HG03520 (cell line): ENCODE results near the gene PSMB7.

ENCODE experiments used
- ATAC-seq: cut with Tn5 transposase; IDR thresholded peaks from one replicate; pipeline ENCODE4 v1.9.1; 2021; ENCODE audit warnings: mild to moderate bottlenecking, moderate library complexity; ENCODE audit not compliant: unreplicated experiment

Gene PSMB7

DNA sequence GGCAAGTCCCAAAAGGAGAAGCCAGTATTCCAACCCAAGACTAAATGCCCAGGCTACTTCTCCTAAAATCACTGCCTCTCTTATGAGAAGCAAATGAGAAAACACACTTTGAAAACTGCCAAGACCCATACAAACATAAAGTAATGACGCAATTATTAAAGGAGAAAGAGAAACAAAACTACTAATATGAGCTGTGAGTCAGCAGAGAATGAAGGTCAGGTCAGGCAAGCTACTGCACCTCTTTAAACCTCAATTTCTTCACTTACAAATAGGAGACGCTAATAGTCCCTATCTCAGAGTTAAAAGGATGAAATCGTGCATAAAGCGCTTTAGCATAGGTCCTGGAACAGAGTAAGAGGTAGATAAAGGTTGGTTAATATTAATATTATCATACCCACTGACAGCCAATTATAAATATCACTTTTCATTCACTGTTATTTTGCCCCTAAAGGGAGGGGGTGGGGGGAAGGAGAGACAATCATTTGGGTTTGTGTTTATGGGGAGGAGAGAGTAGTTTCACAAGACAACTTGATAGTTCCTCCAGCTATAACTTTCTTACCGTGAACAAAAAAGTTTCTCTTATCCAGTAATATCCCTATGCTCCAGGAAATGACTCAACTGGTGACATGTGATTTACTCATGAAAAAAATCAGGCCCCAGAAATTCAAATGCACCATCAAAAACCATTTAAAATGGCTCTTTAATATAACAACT is 3.6 kb downstream of the PSMB7 start:
- no peak for ATAC-seq

GRCh38 chr9:124410321-124410913 is 4.8 kb downstream of the PSMB7 start:
- ATAC-seq = no peak

DNA sequence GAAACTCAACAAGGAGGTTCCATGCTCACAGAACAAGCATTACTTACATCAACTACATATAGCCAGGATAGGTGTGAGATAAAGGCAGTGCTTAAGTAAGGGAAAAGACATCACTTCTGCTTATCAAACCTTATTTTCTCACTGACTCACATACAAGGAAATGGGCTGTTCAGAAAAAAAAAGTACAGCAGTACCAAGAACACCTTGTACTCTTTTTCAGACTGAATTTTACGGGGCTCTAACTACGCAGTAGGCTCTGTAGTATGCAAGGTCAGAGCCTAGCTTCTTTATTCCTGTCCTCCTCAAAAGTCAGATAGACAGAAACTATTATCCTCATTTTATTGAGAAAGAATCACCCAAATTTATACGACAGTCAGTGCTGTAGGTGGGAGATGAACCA is 5.8 kb downstream of the PSMB7 start:
- no peak for ATAC-seq

- no peak for ATAC-seq
Measured at GRCh38 chr9:124403246-124403645, 12.0 kb downstream of the PSMB7 start.

DNA sequence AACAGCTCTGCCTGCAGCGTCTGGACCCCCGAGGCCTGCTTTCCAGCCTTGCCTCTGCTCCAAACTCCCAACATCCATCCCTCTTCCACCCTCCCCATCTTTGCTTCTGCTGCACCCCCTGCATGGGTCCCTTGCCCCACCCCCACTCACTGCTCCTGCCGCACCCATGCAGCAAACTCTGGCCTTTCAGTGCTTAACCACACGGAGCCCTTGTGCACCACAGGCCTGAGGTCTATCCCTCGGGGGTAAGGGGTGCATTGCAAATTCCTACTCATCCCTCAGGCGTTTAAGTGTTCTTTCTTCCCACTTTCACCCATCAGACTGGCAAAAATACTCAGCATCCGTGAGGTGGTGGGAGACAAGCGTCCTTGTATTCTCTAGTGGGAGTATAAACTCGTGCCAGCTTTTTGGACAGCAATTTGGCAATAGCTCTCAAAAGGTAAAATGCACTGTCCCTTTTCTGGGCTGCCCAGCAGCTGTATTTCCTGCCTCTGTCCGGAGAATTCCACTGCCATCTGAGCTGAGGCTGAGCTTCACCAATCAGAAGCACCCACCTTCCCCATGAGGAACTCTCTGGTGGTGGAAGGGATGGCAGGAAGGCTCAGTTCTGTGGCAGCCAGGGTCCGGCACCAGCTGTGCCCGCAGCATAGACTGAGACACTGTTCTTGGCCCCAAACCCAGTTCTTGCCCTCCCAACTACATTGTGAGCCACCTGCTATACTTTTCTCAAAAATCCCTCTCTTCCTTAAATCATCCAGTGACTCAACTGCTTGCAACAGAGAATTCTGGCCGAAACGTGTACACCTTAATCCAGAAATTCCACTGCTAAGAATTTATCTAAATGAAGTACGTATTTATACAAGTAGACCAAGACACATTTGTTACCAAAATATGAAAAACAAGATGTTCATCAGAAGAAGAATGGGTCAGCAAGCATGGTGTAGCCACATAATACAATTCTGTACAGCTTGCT is 15.0 kb downstream of the PSMB7 start:
- ATAC-seq = no peak

DNA sequence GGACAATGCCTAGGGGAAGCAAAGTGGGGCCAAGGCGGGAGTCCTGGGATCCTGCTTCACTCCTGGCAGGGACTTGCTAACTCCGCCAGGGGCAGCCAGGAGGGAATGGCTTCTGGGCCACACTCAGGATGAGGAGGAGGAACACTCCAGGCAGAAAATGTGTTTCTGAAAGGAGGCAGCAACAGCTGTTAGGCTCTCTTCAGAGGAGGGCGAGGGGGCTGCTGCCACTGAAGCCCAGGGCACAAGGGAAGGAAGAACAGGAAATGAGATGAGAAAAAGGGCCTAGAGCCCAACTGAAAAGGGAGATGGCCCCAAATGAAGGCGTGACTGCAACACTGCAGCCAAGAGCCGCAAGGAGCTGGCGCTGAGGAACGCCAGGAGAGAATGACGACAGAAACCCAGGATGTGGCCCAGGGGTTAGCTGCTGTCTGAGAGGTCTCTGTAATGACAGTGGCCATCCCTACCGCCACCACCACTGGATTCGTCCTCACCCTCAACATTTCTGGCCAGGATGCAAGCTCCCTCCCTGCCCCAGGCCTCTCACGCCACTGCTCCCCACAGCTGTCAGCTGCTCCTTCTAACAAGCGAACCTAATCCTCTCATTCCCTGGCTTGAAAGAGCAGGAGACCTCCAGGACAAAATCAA is 15.8 kb downstream of the PSMB7 start:
- no peak for ATAC-seq

DNA sequence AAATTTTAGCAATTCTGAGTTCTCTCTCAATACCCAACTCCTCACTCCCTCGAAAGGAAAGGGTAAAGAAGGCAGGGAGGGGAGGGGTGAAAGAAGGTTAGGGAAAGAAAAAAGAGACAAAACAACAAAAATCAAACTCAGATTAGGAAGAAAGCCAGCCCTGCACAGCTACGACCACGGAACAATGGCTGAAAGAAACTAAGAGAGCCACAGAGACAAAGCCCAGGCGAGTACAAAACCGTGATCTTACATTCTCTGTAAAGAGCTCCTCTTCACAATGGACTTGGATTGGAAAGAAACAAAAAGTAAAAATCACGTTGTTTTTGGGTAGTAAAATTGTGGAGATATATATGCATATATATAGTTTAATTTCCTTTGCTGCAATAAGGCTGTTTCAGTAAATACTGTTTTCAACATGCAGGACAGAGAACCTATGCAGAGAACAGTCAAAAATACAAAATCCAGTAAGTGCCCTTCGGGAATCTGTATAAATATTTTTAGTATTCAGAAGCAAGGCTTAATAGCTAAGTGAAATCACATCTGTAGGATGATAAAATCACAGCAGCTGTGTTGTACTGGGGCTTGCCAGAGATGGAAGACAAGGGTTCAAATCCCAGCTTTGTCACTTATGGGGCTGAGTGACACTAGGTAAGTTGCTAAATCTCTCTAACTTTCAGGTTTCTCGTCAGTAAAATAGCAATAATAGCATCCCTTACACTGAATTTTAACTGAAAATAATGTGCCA is 16.9 kb downstream of the PSMB7 start:
- ATAC-seq = no peak

DNA sequence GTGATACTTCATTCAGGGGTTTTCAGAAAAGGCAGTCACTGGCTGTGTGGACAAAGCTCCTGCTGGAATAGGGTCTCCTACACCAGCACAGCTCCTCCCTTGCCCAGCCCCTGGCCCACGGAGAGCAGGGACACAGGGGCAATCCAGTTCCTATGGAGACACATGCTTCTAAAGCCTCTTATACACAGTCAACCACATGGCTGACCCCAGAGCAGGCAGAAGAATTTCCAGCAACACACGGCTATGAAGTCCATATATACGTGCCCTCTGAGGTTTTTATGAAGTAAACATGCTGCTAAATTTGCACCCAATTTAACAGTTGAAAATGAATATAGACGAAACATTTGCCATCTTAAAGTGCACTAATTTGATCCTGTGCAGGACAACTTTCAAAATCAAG is 19.4 kb downstream of the PSMB7 start:
- ATAC-seq = no peak

DNA sequence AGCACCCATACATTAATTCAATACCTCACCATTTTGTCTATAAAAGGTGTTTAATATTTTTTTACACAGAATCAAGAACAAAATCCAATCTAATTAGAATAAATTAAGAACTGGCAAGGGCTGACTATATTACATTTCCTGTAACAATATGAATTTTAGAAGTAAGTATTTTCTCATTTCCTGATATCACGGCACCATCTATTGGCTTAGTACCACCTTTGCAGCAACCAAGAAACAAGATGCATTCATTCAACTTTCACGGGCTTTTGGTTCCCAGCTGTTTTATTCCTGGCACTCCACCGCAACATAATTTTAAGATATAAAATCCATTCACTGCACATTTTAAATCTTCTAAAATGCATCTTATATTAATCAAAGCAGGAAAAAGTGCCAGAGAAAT is 20.6 kb downstream of the PSMB7 start:
- ATAC-seq = no peak

DNA sequence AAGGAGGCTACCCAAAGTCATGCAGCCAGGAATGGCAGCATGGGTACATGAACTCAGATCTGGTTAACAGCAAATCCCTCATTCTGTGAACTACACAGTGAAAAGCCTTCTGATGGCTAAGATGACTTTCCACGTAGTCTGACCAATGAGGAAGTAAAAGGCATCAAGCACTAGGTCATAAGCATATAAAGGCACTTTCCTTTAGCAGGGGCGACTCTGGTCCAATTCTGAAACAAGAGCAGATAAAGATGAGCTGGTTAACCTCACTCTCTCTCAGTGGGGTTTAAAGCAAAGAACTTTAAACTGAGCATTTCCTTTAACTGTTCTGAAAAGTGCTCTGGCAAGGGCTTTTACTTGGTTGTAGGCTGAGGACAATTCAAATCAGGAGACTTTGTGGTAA is 21.1 kb downstream of the PSMB7 start:
- ATAC-seq = no peak

DNA sequence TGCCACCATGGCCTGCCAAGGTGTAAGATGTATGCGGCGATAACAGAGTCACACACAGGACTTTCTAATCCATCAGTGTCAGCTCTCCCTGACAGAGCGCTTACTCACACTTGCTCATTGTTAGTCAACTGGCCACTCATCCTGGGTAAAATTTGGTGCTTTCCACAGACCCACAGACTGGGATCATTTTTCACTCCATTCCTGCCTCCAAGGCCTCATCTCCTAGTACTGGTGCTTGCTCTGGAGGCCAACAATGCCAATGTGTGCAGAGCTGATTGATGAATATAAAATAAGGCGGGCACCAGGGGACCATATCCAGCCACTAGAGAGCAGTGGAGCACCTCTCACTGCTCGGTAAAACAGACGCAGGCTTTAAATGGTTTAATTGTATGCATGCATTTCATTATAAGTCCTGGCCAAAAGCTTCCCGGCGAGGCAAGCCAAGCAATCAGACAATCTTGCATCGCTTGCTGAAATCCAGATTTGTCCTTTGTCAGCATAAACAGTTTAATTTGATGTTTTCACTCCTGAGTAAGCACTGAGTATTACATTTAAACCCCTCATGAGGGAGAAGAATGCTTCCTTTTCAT is 22.3 kb downstream of the PSMB7 start:
- no peak for ATAC-seq

DNA sequence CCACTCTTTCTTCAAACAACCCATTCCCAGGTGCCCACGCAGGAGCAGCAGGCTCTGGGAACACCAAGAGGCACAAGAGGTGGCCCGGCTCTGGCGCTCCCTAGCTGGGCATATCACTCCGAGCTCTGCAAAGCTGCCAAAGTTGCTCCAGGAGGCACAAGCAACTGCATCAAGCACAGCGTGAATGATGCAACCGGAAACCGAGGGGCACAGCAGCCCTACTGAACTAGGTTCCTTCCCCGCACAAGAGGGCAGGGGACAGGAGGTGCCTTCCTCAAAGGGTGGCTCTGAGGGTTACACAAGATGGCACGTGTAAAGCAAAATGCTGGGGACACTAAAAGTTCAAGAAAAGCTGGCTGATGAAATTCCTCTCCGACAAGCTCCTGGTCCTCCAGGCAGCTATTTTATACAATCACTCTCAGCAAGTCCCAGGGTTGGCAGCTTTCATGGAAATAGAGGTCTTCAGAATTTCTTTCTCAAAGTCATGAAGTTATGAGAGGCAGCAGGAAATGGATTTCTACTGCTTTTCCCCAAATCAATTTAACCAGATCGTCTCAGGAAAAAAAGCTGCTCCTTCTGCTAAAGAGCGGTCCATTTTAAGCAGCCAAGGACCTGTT is 22.9 kb downstream of the PSMB7 start:
- ATAC-seq = no peak

DNA sequence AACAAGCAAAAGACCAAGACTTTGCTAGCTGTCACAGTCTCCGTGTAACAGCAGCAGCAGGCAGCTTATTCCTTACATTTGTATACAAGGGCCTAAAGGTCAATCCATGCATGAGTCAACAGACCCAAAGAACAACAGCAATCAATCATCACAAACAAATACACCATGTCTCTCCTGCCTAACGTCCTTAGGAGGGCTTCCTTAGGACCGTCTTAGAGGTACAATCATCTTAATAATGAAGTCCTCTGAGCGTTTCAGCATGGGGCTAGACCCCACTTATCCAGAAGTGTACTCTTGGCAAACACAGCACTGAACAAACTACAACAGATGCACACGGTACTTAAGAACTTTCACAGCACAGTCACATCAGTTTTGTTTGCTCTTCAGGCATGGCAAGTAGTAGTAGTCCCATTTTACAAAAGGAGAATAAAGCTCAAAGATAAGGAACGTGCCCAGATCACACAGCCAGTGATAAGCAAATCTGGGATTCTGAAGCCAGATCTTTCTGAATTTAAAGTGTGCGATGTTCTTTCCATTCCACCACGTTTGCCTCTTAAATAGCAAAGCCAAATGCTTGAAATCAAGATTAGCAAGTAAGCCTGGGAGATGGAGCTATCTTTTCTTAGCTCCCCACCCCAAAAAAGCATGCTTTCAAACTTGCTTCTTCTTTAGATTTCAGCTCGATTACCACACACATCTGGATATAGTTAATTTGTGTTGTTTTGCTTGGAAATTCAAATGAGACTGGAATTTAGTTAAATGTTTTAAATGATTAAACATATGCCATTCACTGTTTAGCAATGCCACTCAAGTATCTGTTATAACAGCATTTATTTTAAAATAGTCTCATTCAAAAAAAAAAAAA is 24.2 kb downstream of the PSMB7 start:
- no peak for ATAC-seq

DNA sequence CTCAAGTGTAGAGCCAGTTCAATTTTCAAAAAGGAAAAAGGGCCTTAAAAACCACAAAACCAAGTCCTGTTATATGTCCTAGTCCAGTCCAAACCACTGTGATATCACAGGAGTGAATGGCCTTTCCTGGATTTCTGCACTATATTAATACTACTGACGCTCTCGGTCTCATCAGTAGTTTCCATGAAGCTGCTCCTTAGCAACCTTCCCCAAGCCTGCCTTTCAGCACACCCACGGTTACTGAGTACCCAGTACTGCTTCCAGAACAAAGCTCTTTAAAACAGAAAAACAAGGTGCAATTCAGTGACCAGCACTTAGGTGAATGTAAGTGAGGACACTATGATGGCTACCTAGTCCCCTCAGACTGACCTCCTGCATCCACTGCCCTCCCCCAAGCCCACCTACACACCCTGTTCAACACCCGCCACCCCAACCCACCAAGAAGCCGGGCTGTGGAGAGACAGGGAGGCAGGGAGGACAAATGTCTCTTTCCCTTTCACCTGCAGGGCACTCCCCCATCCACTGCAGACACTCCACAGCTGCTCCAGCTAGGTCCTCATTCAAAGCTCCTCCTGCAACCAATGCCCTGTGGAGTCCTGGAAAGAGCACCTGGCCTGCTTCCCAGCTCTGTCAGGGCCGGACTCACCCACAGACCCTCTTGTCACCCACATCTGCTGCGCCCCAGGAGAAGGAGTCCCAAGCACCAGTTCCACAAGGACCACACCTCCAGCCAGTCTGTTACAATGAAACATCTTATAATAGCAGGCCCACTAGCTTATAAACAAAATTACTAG is 25.9 kb downstream of the PSMB7 start:
- no peak for ATAC-seq

DNA sequence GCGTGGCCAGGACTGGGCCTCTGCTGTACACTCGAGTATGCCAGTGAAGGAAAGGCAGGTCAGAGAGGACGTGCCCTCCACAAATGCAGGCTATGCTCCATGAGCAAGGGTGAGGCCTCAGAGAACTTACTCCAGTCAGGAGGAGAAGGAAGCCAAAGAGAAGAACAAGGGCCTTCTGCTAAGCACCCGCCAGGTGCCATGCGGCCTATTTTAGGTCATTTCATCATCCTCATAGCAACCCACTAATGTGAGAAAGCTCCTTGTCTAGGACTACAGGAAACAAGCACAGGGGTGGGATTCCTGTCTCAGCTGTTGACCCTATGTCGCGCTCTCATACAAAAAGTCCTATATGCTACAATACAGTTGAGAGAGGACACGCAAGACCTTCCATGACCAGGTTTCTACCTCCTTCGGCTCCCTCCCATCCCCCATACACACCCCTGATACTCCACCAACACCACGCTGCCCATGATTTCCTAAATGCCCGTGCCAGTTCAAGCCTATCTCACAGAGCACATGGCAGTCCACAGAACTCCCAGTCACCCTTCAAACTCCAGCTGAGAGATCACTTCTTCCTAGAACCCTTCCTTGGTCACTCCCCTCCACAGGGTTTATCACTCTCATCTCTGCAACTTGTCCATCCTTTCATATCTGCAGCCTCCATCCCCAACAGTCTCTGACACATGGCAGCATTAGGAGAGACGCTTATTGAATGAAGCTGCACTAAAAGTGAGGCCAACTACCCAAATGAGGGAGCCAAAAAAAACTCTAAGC is 26.8 kb downstream of the PSMB7 start:
- ATAC-seq = no peak

DNA sequence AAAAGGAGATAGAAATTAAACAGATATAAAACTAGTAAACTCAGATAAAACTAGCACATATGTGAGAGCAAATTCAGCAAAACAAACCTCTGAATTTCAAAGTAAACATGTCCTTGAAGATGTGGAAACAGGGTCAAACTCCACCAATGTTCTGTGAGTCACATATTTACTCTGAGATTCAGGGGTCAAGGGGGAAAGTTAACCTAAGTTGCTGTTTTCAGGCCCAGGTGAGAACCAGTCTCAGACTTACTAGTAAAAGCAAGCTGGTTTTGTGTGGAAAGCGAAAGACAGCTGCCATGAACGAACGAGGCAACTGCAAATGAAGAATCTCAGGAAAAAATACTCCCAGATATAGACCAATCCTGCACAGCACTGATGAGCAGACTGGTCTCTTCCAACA is 29.0 kb downstream of the PSMB7 start:
- no peak for ATAC-seq

GRCh38 chr9:124385623-124386022 is 29.6 kb downstream of the PSMB7 start:
- no peak for ATAC-seq
